ENCODE data around the gene ZNF587B.
"Not testable (repeated sequence)": the region's sequence is repeated elsewhere in the genome, so short reads cannot be mapped to it uniquely, and the experiment has no call there.

ZNF587B gene

GRCh38 chr19:57851812-57852603 lies 21.9 kb downstream of the ZNF587B start:
- not testable (repeated sequence) for H3K4me3 Mint-ChIP-seq; H3K9me3 Mint-ChIP-seq; H3K27me3 Mint-ChIP-seq; DNase-seq (ENCODE audit: low spot score in 2 of 2); ATAC-seq (replicated peaks; ENCODE audit: extremely low read depth, poor library complexity, severe bottlenecking)
- Mint-ChIP-seq H3K36me3 (ENCODE audit: insufficient read depth) (peaks cover 30% of the 10 kb centered on the region), H3K27ac (ENCODE audit: low read depth) (peak overlapping the region; percentile 97), H3K4me1 (peaks cover 36% of the 10 kb centered on the region)

- ATAC-seq (replicated peaks; ENCODE audit: extremely low read depth, poor library complexity, severe bottlenecking); H3K4me3 Mint-ChIP-seq; H3K27me3 Mint-ChIP-seq; DNase-seq (ENCODE audit: low spot score in 2 of 2); H3K9me3 Mint-ChIP-seq; H3K27ac Mint-ChIP-seq (ENCODE audit: low read depth): not testable (repeated sequence)
- Mint-ChIP-seq H3K4me1 (peaks cover 37% of the 10 kb centered on the region), H3K36me3 (ENCODE audit: insufficient read depth) (peaks cover 45% of the 10 kb centered on the region)
These were observed 24.0 kb downstream of the ZNF587B start for GRCh38 chr19:57854117-57854516.

GRCh38 chr19:57862351-57862750 lies 32.3 kb downstream of the ZNF587B start:
- not testable (repeated sequence) for H3K27me3 Mint-ChIP-seq; H3K27ac Mint-ChIP-seq (ENCODE audit: low read depth); H3K4me3 Mint-ChIP-seq; H3K4me1 Mint-ChIP-seq; ATAC-seq (replicated peaks; ENCODE audit: extremely low read depth, poor library complexity, severe bottlenecking); DNase-seq (ENCODE audit: low spot score in 2 of 2); H3K9me3 Mint-ChIP-seq
- H3K36me3 Mint-ChIP-seq (ENCODE audit: insufficient read depth): peaks cover 54% of the 10 kb centered on the region

GRCh38 chr19:57867868-57868492 lies 37.9 kb downstream of the ZNF587B start:
- H3K27ac Mint-ChIP-seq (ENCODE audit: low read depth): no peak overlapping the region
- DNase-seq (ENCODE audit: low spot score in 2 of 2): no peak
- peaks cover 5% of the 10 kb centered on the region for H3K9me3 Mint-ChIP-seq
- H3K36me3 Mint-ChIP-seq (ENCODE audit: insufficient read depth): peaks cover 36% of the 10 kb centered on the region
- H3K27me3 Mint-ChIP-seq: no peaks in the 10 kb centered on the region
- no peaks in the 10 kb centered on the region for H3K4me1 Mint-ChIP-seq
- H3K4me3 Mint-ChIP-seq: no peak overlapping the region
- no peak for ATAC-seq (replicated peaks; ENCODE audit: extremely low read depth, poor library complexity, severe bottlenecking)

- H3K9me3 Mint-ChIP-seq; DNase-seq (ENCODE audit: low spot score in 2 of 2); ATAC-seq (replicated peaks; ENCODE audit: extremely low read depth, poor library complexity, severe bottlenecking); H3K4me3 Mint-ChIP-seq; H3K27ac Mint-ChIP-seq (ENCODE audit: low read depth); H3K27me3 Mint-ChIP-seq; H3K4me1 Mint-ChIP-seq: not testable (repeated sequence)
- peaks cover 35% of the 10 kb centered on the region for H3K36me3 Mint-ChIP-seq (ENCODE audit: insufficient read depth)
These were observed 39.6 kb downstream of the ZNF587B start for GRCh38 chr19:57869655-57870054.

GRCh38 chr19:57870225-57870624 lies 40.1 kb downstream of the ZNF587B start:
- H3K27ac Mint-ChIP-seq (ENCODE audit: low read depth): no peak overlapping the region
- no peaks in the 10 kb centered on the region for H3K4me1 Mint-ChIP-seq
- ATAC-seq (replicated peaks; ENCODE audit: extremely low read depth, poor library complexity, severe bottlenecking) (no peak), DNase-seq (ENCODE audit: low spot score in 2 of 2) (no peak)
- H3K27me3 Mint-ChIP-seq: no peaks in the 10 kb centered on the region
- peaks cover 10% of the 10 kb centered on the region for H3K9me3 Mint-ChIP-seq
- H3K4me3 Mint-ChIP-seq: no peak overlapping the region
- peaks cover 32% of the 10 kb centered on the region for H3K36me3 Mint-ChIP-seq (ENCODE audit: insufficient read depth)

- H3K27me3 Mint-ChIP-seq: no peaks in the 10 kb centered on the region
- H3K4me3 Mint-ChIP-seq: no peak overlapping the region
- no peak overlapping the region for H3K27ac Mint-ChIP-seq (ENCODE audit: low read depth)
- peaks cover 25% of the 10 kb centered on the region for H3K9me3 Mint-ChIP-seq
- H3K36me3 Mint-ChIP-seq (ENCODE audit: insufficient read depth): peaks cover 26% of the 10 kb centered on the region
- H3K4me1 Mint-ChIP-seq: no peaks in the 10 kb centered on the region
- no peak for DNase-seq (ENCODE audit: low spot score in 2 of 2)
- no peak for ATAC-seq (replicated peaks; ENCODE audit: extremely low read depth, poor library complexity, severe bottlenecking)
These were observed 42.4 kb downstream of the ZNF587B start for GRCh38 chr19:57872450-57872849.

- ATAC-seq (replicated peaks; ENCODE audit: extremely low read depth, poor library complexity, severe bottlenecking); H3K4me1 Mint-ChIP-seq; H3K27ac Mint-ChIP-seq (ENCODE audit: low read depth); DNase-seq (ENCODE audit: low spot score in 2 of 2); H3K4me3 Mint-ChIP-seq; H3K27me3 Mint-ChIP-seq: not testable (repeated sequence)
- Mint-ChIP-seq H3K36me3 (ENCODE audit: insufficient read depth) (peaks cover 26% of the 10 kb centered on the region), H3K9me3 (peaks cover 30% of the 10 kb centered on the region)
These were observed 44.0 kb downstream of the ZNF587B start for GRCh38 chr19:57873883-57874799.

- peaks cover 21% of the 10 kb centered on the region for H3K4me1 Mint-ChIP-seq
- DNase-seq (ENCODE audit: low spot score in 2 of 2) (no peak), ATAC-seq (replicated peaks; ENCODE audit: extremely low read depth, poor library complexity, severe bottlenecking) (no peak)
- no peaks in the 10 kb centered on the region for H3K27me3 Mint-ChIP-seq
- peaks cover 5% of the 10 kb centered on the region for H3K9me3 Mint-ChIP-seq
- H3K4me3 Mint-ChIP-seq: no peak overlapping the region
- H3K27ac Mint-ChIP-seq (ENCODE audit: low read depth): no peak overlapping the region
- peaks cover 12% of the 10 kb centered on the region for H3K36me3 Mint-ChIP-seq (ENCODE audit: insufficient read depth)
These were observed 55.9 kb downstream of the ZNF587B start for GRCh38 chr19:57886046-57886445.

GRCh38 chr19:57887195-57887941 lies 57.3 kb downstream of the ZNF587B start:
- peaks cover 21% of the 10 kb centered on the region for H3K4me1 Mint-ChIP-seq

GRCh38 chr19:57888107-57888559 lies 58.0 kb downstream of the ZNF587B start:
- DNase-seq (ENCODE audit: low spot score in 2 of 2) (no peak), ATAC-seq (replicated peaks; ENCODE audit: extremely low read depth, poor library complexity, severe bottlenecking) (no peak)
- Mint-ChIP-seq H3K4me1 (peaks cover 21% of the 10 kb centered on the region), H3K27ac (ENCODE audit: low read depth) (peak overlapping the region; percentile 90), H3K36me3 (ENCODE audit: insufficient read depth) (peaks cover 7% of the 10 kb centered on the region), H3K27me3 (no peaks in the 10 kb centered on the region), H3K9me3 (peaks cover 10% of the 10 kb centered on the region), H3K4me3 (peak overlapping the region; percentile 89)

More at GRCh38 chr19:57887195-57887941, 57.3 kb downstream of the ZNF587B start:
- H3K4me3 Mint-ChIP-seq: peak overlapping the region; percentile 89
- peaks cover 10% of the 10 kb centered on the region for H3K9me3 Mint-ChIP-seq
- no peak overlapping the region for H3K27ac Mint-ChIP-seq (ENCODE audit: low read depth)
- ATAC-seq (replicated peaks; ENCODE audit: extremely low read depth, poor library complexity, severe bottlenecking) (no peak), DNase-seq (ENCODE audit: low spot score in 2 of 2) (no peak)
- H3K36me3 Mint-ChIP-seq (ENCODE audit: insufficient read depth): peaks cover 12% of the 10 kb centered on the region
- H3K27me3 Mint-ChIP-seq: no peaks in the 10 kb centered on the region
